Fibroblast of the aortic adventitia (primary cell): ENCODE measurements around the gene HCFC1. TPM values are rescaled to one million over a fixed set of nuclear protein-coding genes. Genes with fewer than 3 reads are reported as not detected.

Experiments
- DNase-seq: peaks from one replicate; pipeline ENCODE4 v3.0.0-alpha.2; 2010; ENCODE audit warnings: low read depth
- H3K4me3 ChIP-seq: 2 replicates; pipeline ENCODE4 v1.5.1; 2011; ENCODE audit warnings: low read depth, mild to moderate bottlenecking, control low read depth, low read length, moderate library complexity
- total RNA-seq: library from RNA; depleted of rRNA; stranded (reverse); fragments of >200 nt; gene quantifications from 2 replicates; pipeline ENCODE4 v1.2.3, GENCODE V29; 2012; ENCODE audit warnings: low replicate concordance
- TF ChIP-seq, protein P1 (sequence below): IDR thresholded peaks from 2 replicates; pipeline ENCODE4 v1.5.1; 2011; ENCODE audit warnings: mild to moderate bottlenecking, low read length, control low read depth, inconsistent platforms; ENCODE audit not compliant: insufficient read depth

Gene HCFC1
- total RNA-seq, 1 donor = 34.5 TPM

DNA sequence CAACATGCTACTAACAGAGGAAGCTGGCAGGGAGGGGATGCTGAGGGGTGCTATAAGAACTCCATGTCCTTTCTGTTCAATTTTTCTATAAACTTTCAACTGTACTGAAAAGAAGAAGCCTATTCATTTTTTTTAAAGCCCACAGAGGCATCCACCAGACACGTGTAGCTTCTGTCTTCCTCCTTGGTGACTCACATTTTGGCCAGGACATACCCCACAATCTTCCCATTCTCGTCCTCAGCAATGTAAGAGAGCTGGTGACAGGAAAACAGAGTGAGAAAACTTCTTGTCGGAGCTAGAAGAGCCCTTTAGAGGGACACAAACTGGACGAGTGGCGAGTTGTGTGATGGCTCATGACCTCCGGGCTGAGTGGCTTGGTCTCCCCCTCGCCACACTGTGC is 37.9 kb downstream of the HCFC1 start:
- DNase-seq = peak; percentile 35
- H3K4me3 ChIP-seq = peak overlapping the region; percentile 79
- TF ChIP-seq, protein P1, sequence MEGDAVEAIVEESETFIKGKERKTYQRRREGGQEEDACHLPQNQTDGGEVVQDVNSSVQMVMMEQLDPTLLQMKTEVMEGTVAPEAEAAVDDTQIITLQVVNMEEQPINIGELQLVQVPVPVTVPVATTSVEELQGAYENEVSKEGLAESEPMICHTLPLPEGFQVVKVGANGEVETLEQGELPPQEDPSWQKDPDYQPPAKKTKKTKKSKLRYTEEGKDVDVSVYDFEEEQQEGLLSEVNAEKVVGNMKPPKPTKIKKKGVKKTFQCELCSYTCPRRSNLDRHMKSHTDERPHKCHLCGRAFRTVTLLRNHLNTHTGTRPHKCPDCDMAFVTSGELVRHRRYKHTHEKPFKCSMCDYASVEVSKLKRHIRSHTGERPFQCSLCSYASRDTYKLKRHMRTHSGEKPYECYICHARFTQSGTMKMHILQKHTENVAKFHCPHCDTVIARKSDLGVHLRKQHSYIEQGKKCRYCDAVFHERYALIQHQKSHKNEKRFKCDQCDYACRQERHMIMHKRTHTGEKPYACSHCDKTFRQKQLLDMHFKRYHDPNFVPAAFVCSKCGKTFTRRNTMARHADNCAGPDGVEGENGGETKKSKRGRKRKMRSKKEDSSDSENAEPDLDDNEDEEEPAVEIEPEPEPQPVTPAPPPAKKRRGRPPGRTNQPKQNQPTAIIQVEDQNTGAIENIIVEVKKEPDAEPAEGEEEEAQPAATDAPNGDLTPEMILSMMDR = no peak

DNA sequence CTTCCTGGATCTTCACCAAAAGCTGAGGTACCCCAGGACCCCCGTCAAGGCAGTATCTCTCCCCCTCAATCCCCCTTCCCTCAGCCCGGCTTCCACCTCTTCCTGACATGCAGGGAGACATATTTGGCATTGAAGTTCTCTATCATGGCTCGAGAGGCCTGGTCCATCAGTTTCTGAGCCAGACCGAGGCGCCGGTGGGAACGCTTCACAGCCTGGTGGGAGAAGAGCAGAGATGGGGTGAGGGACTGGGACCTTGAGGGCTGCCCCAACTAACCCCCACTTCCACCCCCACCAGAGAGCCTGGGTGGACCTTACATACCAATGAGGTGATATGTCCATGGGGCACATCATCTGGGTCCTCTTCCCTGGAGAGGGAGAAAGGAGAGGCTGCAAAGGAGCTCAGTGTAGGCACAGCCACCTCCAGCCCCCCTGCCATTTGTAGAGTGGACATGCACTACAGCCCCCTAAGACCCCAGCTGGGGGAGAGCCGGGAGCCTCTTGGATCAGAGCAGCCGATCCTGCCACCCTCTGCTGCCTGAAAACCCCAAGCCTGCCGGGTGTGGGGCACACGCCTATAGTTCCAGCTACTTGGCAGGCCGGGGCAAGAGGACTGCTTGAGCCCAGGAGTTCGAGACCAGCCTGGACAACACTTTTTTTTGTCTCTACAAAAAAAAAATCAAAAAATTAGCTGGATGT is 39.2 kb downstream of the HCFC1 start:
- no peak overlapping the region for H3K4me3 ChIP-seq
- TF ChIP-seq, protein P1 = no peak
- no peak for DNase-seq

DNA sequence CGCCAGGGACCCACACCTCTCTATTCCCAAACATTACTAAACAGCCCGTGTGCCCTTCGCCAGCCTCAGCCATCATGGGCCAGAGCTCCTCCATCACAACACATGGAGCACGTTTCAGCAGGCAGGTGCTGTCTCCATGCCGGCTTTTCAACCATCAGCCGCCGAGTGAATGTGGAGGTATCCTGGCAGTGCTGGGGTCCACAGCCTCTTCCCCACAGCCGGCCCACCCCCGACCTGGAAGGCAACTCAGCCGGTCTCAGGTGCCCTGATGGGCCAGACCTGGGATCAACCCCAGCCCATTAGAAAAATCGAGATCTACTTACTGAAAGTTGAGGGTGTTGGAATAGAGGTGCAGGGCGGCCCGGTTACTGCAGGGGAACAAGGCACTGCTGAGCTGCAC is 39.9 kb downstream of the HCFC1 start:
- DNase-seq = no peak
- no peak overlapping the region for H3K4me3 ChIP-seq
- TF ChIP-seq, protein P1 = no peak

DNA sequence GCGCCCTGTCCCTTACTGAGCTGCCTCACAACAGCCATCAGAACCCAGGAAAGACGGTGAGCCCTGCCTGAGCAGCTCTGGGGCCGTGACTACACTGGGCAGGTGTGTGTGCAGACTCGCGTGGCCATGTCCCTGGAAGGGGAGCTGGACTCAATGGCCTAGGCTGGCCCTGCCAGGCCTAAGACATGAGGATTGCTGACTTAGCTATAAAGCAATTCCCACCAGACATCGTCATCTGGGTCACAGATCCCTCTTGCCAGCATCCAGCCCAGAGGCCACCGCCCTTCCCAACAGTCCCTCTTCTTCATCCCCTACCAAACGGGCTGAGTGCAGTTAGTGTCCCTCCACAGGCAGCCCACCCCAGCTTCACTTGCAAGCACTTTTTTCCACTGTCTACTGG is 40.5 kb downstream of the HCFC1 start:
- TF ChIP-seq, protein P1 = no peak
- DNase-seq = no peak
- H3K4me3 ChIP-seq = no peak overlapping the region

DNA sequence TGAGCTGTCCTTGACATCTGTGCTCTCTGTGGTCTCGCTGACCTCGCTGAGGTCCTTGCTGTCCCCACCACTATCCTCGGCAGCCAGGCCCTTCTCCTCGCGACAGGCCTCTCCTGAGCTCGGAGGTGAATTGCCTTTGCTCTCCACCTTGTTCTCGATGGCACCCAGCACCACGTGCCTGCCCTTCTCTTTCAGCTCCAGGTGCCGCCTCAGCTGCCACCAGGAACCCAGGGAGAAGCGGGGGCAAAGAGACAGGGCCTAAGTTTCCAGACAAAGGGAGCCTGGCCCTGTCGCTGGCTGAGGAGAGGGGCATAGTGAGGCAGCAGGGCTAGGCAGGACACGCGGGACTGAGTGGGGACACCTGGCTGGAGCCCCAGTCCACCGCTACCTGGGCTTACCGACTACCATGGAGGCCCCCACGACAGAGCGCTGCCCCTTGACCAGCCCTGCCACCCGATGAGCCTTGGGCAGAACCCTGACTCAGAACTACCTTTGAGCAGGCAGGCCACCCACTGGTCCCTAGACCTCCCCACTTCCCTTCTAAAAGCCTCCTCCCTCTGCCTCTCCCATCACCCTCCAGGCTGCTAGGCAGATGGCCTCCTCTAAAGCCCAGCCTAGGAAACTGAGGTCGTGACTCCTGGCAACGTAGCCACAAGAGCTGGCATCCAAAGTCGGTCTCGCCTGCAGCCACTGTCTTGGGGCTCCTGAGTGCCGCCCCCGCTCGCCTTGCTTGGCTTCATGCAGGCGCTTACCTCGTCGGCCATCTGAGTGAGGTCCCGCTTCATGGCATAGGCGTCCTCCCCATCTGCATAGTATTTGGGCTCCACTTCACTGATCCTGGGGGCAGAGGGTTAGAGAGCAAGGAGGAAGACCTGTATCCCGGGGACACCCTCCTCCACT is 41.4 kb downstream of the HCFC1 start:
- no peak for DNase-seq
- TF ChIP-seq, protein P1 = no peak
- H3K4me3 ChIP-seq = no peak overlapping the region

DNA sequence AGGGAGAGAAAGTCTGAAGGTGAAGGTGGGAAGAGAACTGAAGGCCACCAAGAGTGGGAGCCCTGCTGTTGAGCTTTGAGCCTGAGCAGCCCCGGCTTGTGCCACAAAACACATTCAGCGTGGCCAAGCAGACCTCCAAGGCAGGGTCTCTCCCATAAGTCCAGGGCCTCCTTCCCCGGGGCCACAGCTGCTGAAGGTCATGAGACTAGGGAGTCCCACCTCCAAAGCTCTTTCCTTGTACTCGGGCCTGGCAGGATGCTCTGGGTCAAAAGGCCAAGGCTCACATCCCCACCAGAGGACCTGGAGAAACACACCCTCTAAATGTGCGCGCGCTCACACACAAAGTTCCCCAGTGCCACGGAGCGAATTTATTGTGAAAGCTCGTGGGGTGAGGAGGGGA is 42.0 kb downstream of the HCFC1 start:
- TF ChIP-seq, protein P1 = no peak
- H3K4me3 ChIP-seq = no peak overlapping the region
- no peak for DNase-seq
